Lung (tissue), 12 donors: ENCODE results near the gene RNASE2. TPM values are rescaled to one million over a fixed set of nuclear protein-coding genes. Genes with fewer than 3 reads are reported as not detected.
A peak's percentile ranks its signal among the peaks of the same experiment; 100 is the strongest.

Experiments used
- ATAC-seq: fragments of 200-7000 bp; cut with Tn5 transposase; one replicate; pipeline ENCODE4 v1.9.1; 2020; ENCODE audit warnings: moderate number of reproducible peaks; ENCODE audit not compliant: insufficient read depth, low FRiP score
- DNase-seq, 3 donors: peaks; one replicate each; pipeline ENCODE4 v3.0.0-alpha.2; 2013 to 2017
- H3K27ac ChIP-seq, 2 donors: one replicate each; pipeline ENCODE4 v1.5.1; 2013; ENCODE audit warnings: mild to moderate bottlenecking in 2 of 2, moderate library complexity in 2 of 2, control low read depth in 1 of 2, inconsistent platforms in 1 of 2, low read depth in 1 of 2, low read length in 1 of 2
- H3K27me3 ChIP-seq, 3 donors: one replicate each; pipeline ENCODE4 v1.5.1; 2013; ENCODE audit warnings: low read length in 2 of 3; ENCODE audit not compliant: control insufficient read depth in 3 of 3, insufficient read depth in 3 of 3
- H3K36me3 ChIP-seq, 4 donors: one replicate each; pipeline ENCODE4 v1.5.1; 2013; ENCODE audit warnings: low read length in 4 of 4, mild to moderate bottlenecking in 1 of 4, moderate library complexity in 1 of 4; ENCODE audit not compliant: control insufficient read depth in 4 of 4, insufficient read depth in 4 of 4
- H3K4me1 ChIP-seq, 5 donors: one replicate each; pipeline ENCODE4 v1.5.1; 2013; ENCODE audit warnings: low read length in 5 of 5, mild to moderate bottlenecking in 2 of 5, moderate library complexity in 1 of 5; ENCODE audit not compliant: control insufficient read depth in 5 of 5, insufficient read depth in 5 of 5
- H3K4me3 ChIP-seq: one replicate; pipeline ENCODE4 v1.5.1; 2013; ENCODE audit warnings: mild to moderate bottlenecking, control low read depth, moderate library complexity
- H3K9ac ChIP-seq, 2 donors: one replicate each; pipeline ENCODE4 v1.5.1; 2013; ENCODE audit warnings: low read length in 2 of 2, control low read depth in 1 of 2; ENCODE audit not compliant: insufficient read depth in 1 of 2
- H3K9me3 ChIP-seq, 4 donors: one replicate each; pipeline ENCODE4 v1.5.1; 2013; ENCODE audit warnings: low read length in 3 of 4, mild to moderate bottlenecking in 1 of 4, moderate library complexity in 1 of 4; ENCODE audit not compliant: control insufficient read depth in 4 of 4, insufficient read depth in 3 of 4
- WGBS, 2 donors: extraction: QIAGEN DNeasy Blood & Tissue Kit; methylation state at CpG; one replicate each; pipeline ENCODE4 v1.1.7; 2013; 5-methylcytosine and 5-hydroxymethylcytosine counted together
- polyA plus RNA-seq, 2 donors: library from polyadenylated mRNA; stranded (reverse); fragments of 200-250 nt; gene quantifications; one replicate each; pipeline ENCODE4 v1.2.1, GENCODE V29; 2013
- total RNA-seq, 2 donors: library from RNA; depleted of rRNA in 1 of 2; stranded (reverse); fragments of >200 nt in 1 of 2; gene quantifications; one replicate each; pipeline ENCODE4 v1.2.1, GENCODE V29; 2014 to 2021
- TF ChIP-seq, protein P1 (sequence below): IDR thresholded peaks from 2 replicates; pipeline ENCODE4 v1.5.1; 2012; ENCODE audit warnings: mild to moderate bottlenecking; ENCODE audit errors: control extremely low read depth, extremely low read depth
- donor health status: control.
- donor health status: control.
- donor health status: Bipolar disorder and iron deficiency.
- donor health status: healthy.
- donor health status: DM: yes; HTN: yes; CAD: no.

RNASE2 gene
- total and polyA plus RNA-seq, 4 donors = 2.4 to 65.0 (median 8.3) TPM

DNA sequence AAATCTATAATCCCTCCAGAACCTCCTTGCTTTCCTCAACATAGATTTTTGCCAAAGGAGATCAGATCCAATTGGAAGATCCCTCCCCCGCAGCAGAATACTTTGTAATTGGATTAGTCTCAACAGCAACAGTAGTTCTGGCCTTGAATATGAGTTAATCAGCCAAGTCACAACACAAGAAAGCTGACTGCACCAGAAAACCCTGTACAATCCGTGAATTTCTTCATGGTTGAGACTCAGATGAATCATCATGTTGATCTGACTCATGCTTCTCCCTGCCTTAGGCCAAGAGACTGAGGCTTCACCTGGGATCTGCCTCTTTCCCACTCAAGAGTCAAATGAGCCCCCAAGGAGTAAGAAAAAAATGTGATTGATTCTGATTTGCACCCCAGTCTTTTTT, 31.5 kb downstream of the RNASE2 start:
- DNase-seq (no peak), ATAC-seq (no peak)
- no peaks in the 10 kb centered on the region for H3K27me3 ChIP-seq
- H3K9ac ChIP-seq = no peak overlapping the region
- no peak overlapping the region for H3K4me3 ChIP-seq
- no peak overlapping the region for H3K27ac ChIP-seq
- TF ChIP-seq, protein P1, sequence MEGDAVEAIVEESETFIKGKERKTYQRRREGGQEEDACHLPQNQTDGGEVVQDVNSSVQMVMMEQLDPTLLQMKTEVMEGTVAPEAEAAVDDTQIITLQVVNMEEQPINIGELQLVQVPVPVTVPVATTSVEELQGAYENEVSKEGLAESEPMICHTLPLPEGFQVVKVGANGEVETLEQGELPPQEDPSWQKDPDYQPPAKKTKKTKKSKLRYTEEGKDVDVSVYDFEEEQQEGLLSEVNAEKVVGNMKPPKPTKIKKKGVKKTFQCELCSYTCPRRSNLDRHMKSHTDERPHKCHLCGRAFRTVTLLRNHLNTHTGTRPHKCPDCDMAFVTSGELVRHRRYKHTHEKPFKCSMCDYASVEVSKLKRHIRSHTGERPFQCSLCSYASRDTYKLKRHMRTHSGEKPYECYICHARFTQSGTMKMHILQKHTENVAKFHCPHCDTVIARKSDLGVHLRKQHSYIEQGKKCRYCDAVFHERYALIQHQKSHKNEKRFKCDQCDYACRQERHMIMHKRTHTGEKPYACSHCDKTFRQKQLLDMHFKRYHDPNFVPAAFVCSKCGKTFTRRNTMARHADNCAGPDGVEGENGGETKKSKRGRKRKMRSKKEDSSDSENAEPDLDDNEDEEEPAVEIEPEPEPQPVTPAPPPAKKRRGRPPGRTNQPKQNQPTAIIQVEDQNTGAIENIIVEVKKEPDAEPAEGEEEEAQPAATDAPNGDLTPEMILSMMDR = no peak
- H3K4me1 ChIP-seq = peaks cover 0 to 15% (median 6%) of the 10 kb centered on the region in 5 donors
- WGBS, 2 donors = 56 to 79% methylated on average over 2 of the region's 2 CpGs
- H3K36me3 ChIP-seq = peaks cover 0 to 3% (median under 1%) of the 10 kb centered on the region in 4 donors
- H3K9me3 ChIP-seq = no peaks in the 10 kb centered on the region

DNA sequence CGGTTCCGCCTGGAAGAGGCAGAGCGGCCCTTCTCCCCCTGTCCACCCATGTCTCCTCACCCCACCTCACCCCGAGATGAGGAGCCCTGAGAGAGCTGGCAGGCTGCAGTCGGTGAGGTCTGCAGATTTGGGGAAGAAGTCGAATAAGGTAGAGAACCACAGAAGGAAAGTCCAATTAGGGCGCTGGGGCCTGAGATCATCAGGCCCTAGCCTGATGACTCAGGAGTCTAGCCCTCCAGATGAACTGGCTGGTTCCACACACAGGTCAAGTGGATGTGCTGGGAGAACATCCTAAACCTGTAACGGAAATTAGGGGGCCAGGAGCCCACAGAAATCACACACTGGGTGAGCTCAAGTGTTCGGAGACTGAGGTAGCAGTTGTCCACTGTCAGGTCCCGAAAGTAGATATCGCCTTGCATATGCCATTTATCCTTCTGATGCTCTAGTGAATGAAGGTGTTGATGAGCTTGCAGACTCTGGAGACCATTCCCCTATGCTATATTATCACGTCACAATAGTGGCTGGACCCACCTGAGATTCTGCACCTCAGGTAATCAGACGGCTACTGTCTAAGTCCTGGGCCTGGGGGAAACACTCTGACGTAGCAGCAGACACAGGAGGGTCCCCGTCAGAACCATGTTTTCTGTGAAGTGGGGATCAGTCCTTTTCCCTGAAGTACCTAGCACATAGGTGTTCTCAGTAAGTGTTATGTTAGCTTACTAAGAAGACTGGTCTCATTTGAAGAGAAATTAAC, 33.6 kb downstream of the RNASE2 start:
- Histone ChIP-seq H3K9me3 (no peaks in the 10 kb centered on the region), H3K4me3 (no peak overlapping the region), H3K27ac (peak overlapping the region; percentile 74 to 89), H3K36me3 (peaks cover 5 to 18% (median 9%) of the 10 kb centered on the region in 4 donors), H3K4me1 (peaks cover 0 to 15% (median 7%) of the 10 kb centered on the region in 5 donors), H3K27me3 (no peaks in the 10 kb centered on the region), H3K9ac (peak overlapping the region; percentile 19 to 78)
- ATAC-seq = no peak
- TF ChIP-seq, protein P1 = no peak
- no peak for DNase-seq
- 81 to 86% methylated on average over 15 of the region's 15 CpGs for WGBS, 2 donors

DNA sequence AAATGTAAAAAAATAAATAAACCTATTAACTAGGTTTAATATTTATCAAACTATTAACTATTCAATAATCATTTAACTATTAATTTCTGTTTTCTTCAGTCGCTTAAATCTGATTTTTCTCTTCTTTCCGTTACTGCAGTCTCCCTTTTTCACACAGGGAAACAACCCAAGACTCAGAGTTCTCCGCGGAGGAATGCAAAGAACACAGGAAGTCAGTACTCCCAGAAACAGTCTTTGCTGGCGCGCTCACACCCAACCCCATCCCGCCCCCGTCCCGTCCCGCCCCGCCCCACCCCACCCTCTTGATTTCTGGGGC, 34.1 kb downstream of the RNASE2 start:
- Histone ChIP-seq H3K36me3 (peaks cover 5 to 23% (median 13%) of the 10 kb centered on the region in 4 donors), H3K9me3 (no peaks in the 10 kb centered on the region), H3K27me3 (no peaks in the 10 kb centered on the region), H3K9ac (peak overlapping the region; percentile 19 to 78), H3K4me1 (peaks cover 0 to 15% (median 7%) of the 10 kb centered on the region in 5 donors), H3K27ac (peak overlapping the region in 1 of 2 donors; percentile 74), H3K4me3 (no peak overlapping the region)
- TF ChIP-seq, protein P1 = no peak
- 0 to 1% methylated on average over 11 of the region's 11 CpGs for WGBS, 2 donors
- no peak for DNase-seq
- no peak for ATAC-seq
